ENCODE data around the gene RWDD4.
A peak's percentile ranks its signal among the peaks of the same experiment; 100 is the strongest.
"Not testable (repeated sequence)": the region's sequence is repeated elsewhere in the genome, so short reads cannot be mapped to it uniquely, and the experiment has no call there.

The RWDD4 gene

GRCh38 chr4:183635321-183635720 is 23.7 kb downstream of the RWDD4 start:
- peak; percentile 15 to 29 for DNase-seq

GRCh38 chr4:183633476-183634400 is 25.2 kb downstream of the RWDD4 start:
- DNase-seq, result no peak

GRCh38 chr4:183632689-183633088 is 26.3 kb downstream of the RWDD4 start:
- DNase-seq, result no peak

- no peak for DNase-seq
These were observed 27.3 kb downstream of the RWDD4 start for GRCh38 chr4:183631577-183632198.

- no peak for DNase-seq
These were observed 30.9 kb downstream of the RWDD4 start for GRCh38 chr4:183627979-183628588.

- not testable (repeated sequence) for DNase-seq
These were observed 31.7 kb downstream of the RWDD4 start for GRCh38 chr4:183627286-183627685.

- DNase-seq, result no peak
These were observed 32.8 kb downstream of the RWDD4 start for GRCh38 chr4:183626168-183626567.

- DNase-seq, result no peak
These were observed 34.4 kb downstream of the RWDD4 start for GRCh38 chr4:183624548-183624947.

GRCh38 chr4:183621875-183622274 is 37.1 kb downstream of the RWDD4 start:
- DNase-seq, result peak; percentile 58 to 61

GRCh38 chr4:183620421-183620820 is 38.6 kb downstream of the RWDD4 start:
- DNase-seq, result no peak

GRCh38 chr4:183618681-183619080 is 40.3 kb downstream of the RWDD4 start:
- no peak for DNase-seq

- no peak for DNase-seq
These were observed 41.9 kb downstream of the RWDD4 start for GRCh38 chr4:183617075-183617474.

GRCh38 chr4:183612329-183613250 is 46.4 kb downstream of the RWDD4 start:
- no peak for DNase-seq

GRCh38 chr4:183611210-183611830 is 47.7 kb downstream of the RWDD4 start:
- DNase-seq, result no peak

- no peak for DNase-seq
These were observed 48.4 kb downstream of the RWDD4 start for GRCh38 chr4:183610613-183611012.

- peak; percentile 7 to 31 for DNase-seq
These were observed 49.0 kb downstream of the RWDD4 start for GRCh38 chr4:183610033-183610432.

- DNase-seq, result no peak
These were observed 49.8 kb downstream of the RWDD4 start for GRCh38 chr4:183609151-183609550.

- no peak for DNase-seq
These were observed 51.1 kb downstream of the RWDD4 start for GRCh38 chr4:183607894-183608293.

GRCh38 chr4:183602557-183603027 is 56.4 kb downstream of the RWDD4 start:
- no peak for DNase-seq

GRCh38 chr4:183601381-183601780 is 57.6 kb downstream of the RWDD4 start:
- DNase-seq, result no peak

- DNase-seq, result peak in 1 of 2 donors; percentile 11
These were observed 58.7 kb downstream of the RWDD4 start for GRCh38 chr4:183600189-183600685.

GRCh38 chr4:183599690-183600089 is 59.3 kb downstream of the RWDD4 start:
- DNase-seq, result no peak

All from inflammatory macrophage treated with lipopolysaccharide for 1 hour (primary cell).